Cortex of kidney (tissue), 1 donor: ENCODE data around the gene ERGIC1.

ENCODE experiments used
- DNase-seq: peaks from one replicate; lab custom pipeline; 2025; lab: John Stamatoyannopoulos, UW

The ERGIC1 gene

DNA sequence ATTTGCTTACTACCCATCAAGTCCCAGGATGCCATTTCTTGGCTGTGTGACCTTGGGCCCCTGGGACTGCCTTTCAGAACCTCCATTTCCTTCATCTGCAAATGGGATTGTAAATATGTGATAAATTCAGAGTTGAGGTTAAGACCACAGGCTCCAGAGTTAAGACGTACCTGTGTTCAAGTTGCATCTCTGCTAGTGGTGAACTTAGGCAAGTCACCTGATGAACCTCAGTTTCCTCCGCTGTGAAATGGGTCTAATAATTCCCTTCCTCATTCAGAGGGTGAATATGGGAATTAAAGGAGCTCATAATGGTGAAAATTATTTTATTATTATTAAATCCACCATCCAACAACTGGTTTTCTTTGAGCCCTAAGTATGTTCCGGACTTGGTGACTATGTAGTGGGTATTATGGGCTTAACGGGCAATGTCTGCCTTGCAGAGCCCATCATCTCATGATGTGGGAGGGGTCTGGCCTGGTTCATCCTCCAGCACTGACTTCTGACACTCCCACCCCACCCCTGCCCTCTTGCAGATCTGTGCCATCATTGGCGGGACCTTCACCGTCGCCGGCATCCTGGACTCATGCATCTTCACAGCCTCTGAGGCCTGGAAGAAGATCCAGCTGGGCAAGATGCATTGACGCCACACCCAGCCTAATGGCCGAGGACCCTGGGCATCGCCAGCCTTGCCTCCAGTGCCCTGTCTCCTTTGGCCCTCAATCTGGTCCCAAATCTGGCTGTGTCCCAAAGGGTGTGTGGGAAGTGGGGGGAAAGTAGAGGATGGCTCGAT is 116.3 kb downstream of the ERGIC1 start:
- no peak for DNase-seq

DNA sequence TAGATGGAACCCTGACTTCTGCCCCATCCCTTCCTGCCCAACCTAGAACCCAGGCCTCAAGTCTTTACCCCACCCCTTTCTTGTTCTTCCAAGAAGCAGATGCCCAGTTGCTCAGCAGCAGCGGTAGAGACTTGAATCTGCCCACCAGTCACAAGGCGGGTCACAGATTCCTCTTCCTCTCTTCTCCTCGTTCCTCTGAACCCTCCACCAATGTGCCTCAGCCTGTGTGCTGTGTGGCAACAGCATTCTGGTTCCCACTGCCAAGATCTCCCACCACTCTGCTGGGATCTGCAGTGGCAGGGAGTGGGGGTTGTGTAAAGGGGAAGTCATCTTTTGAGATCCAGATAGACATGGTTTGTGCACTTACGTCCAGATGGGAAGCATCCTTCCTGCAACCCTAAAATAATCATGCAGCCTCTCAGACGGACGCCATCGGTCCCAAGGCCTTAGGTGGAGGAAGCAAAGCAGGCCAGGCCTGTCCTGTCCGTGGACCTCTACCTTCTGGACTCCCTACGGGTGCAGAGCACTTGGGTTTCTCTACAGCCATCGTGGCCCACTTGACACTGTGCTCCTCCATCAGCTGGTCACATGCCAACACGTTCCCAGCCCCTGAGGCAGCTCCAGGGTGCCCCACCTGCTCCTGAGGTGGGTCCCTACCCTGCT is 117.5 kb downstream of the ERGIC1 start:
- no peak for DNase-seq

DNA sequence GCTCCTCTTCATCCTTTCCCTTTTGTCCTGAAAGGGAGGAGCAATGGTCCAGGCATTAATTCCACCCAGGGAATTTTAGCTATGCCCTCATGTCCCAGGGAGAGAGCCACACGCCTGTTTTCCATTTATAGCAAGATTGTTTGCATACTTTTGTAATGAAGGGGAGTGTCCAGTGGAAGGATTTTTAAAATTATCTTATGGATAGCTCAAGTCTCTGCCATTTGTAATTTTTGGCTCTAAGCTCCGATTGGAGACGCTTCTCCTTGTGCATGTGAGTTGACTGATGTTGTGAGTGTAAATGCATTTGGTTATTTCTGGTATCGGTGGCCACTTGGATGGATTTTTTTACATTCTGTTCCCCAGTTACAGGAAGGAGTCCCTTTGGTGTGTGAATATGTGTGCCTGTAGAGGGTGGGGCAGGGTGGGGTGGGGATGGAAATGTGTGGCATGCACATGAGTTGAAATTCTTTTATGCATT is 118.0 kb downstream of the ERGIC1 start:
- DNase-seq = no peak

DNA sequence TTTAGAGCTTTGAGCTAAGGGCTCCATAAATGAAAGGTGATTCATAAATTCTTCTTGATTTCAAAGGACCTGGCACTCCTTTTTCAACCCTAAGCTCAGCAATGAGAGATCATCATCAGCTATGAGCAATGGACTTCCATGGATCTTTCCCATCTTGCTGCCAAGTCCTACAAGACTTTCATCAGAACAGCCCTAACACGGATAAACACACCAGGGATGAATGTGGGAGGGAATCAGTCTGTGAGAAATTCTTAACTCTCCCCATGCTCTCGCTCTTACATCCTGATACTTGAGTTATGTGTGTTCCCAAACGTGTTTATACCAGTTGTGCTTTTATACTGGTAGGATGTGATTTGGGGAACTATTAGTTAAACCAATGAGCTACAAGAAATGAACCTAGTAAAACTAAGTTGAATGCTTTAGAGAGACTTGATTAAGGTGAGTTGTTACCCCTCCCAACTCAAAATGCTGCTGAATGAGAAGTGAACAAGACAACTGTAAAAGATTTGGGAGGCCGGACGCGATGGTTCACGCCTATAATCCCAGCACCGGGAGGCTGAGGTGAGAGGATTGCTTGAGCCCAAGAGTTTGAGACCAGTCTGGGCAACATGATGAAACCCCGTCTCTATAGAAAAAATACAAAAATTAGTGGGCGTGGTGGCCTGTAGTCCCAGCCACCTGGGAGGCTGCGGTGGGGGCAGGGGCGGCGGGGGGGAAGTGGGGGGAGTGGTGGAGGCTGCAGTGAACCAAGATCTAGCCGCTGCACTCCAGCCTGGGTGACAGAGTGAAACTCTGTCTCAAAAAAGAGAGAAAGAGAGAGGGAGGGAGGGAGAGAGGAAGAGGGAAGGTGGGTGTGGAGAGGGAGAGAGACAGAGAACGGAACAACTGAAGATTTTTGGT is 120.0 kb downstream of the ERGIC1 start:
- DNase-seq = no peak

DNA sequence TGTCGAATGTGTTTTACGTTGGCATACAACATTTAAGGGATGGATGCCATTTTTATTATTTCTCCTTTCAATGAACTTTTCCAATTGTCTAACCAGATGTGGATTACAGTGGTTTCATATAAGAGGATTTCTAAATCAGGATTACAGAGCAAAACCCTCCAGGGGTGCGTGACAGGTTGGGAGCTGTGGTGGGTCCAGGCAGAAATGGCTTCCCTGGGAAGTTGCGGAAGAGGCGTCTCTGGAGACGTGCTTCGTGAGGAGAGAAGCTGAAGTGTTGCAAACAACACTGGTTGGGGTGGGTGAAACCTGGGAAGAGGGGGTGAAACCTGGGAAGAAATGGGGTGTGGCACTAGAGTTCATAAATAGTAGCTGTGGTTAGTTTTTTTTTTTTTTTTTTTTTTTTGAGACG is 120.7 kb downstream of the ERGIC1 start:
- DNase-seq = no peak

DNA sequence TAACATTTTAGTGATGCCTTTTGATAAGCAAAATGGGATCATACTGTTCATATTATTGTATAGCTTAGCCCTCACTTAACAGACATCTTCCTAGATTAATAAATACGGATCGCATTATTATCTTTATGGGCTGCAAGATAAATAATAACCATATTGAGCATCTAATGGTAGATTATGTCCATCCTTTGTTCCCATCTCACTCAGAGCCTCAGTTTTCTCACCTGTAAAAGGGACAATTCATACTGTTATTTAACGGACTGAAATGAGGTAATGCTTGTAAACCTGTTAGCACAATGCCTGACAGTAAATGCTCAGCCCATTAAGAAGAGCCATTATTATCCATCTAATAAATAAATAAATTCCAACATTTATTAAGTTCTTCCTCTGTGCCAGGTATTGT is 122.2 kb downstream of the ERGIC1 start:
- no peak for DNase-seq

DNA sequence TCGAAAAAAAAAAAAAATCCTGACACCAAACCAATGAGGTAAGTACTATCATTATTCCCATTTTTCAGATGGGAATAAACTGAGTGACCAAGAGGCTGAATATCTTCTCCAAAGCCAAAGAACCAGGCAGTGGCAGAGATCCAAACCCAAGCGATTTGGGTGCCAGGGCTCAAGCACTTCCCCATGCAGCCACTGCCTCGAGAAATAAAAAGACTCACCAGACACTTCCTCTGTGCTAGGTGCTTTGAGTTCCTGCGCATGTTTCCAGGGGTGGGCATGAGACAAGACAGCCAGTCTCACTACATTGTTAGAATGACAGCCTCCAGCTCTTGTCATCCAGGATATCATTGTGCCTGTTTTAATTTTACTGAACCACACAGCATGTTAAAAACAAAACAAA is 122.9 kb downstream of the ERGIC1 start:
- DNase-seq = no peak

DNA sequence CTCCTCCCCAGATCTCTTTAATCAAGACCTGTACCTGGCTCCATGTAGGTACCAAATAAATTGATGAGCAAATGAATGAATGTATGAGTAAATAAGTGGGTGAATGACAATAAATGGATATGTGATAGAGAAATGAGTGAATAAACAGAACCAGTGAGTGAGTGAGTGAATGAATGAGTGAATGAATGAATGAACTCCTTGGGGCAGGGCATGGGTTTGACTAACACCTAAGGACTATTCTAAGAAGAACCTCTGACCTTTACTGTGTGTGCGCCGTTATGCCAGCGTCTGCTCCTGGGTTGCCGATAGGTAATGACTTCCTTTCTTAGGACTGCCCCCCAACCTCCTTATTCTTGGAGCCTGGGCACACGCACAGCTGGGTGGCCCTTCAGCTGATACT is 123.4 kb downstream of the ERGIC1 start:
- DNase-seq = no peak

DNA sequence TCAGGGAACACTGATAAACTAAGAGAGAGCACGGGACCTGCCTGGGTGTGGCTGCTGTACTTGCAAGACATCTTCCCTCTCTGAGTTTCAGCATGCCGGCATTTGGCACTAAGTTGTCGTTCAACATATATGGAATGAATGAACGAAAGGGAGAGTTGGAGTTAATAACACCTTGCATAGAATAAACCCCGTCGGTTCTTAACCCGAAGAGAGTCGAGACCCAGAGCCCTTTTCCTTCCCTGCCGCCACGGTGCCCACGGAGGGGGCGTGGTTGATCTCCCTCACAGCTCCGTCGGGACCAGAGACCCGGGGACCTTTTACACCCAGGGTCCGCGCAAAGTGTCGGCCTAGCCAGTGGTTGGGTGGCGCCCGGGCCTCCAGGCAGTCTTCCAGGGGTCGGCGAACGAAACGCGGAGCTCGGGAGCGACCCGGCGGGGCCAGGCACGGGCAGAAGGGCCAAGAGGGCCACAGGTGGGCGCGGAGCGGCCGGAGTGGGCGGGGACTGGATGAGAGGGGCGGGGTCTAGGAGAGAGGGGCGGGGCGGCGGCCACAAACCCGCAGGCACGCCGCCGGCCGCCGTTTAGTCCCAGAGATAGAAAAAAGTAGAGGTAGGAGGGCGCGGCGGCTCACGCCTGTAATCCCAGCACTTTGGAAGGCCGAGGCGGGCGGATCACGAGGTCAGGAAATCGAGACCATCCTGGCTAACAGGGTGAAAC is 124.4 kb downstream of the ERGIC1 start:
- DNase-seq = no peak

DNA sequence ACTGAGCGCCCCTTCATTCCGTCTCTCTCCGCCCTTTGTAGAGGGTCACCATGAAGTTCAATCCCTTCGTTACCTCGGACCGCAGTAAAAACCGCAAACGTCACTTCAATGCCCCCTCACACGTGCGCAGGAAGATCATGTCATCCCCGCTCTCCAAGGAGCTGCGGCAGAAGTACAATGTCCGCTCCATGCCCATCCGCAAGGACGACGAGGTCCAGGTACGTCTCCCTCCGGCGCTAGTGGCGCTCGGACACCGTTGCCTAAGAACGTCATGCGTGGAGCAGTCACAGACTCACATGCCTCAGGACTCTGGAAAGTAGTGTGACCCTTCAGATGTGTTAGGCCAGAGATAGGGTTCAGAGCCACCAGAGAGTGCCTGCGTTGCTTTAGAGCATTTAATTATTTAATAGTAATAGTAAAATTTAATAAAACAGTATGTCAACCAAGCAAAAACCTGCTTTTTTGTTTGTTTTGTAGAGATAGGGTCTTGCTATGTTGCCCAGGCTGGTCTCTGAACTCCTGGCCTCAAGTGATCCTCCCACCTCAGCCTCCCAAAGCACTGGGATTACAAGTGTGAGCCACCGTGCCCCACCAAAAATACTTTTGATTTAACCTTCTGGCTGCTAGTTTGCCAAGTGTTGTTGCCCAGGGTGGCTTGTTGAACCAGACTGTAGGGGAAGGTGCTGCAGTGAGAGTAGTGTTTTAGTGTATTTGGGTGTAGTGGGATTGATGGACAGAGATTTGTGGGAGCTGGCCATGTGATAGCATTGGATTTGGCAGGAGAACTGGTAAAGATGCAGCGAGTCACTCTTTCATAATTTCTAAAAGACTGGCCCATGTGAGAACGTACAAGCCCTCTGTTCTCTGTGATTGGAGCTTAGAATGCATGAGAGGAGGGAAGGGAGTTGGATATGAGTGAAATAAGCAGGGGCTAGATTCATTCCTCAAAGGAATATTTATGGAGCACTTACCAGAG is 126.1 kb downstream of the ERGIC1 start:
- no peak for DNase-seq

DNA sequence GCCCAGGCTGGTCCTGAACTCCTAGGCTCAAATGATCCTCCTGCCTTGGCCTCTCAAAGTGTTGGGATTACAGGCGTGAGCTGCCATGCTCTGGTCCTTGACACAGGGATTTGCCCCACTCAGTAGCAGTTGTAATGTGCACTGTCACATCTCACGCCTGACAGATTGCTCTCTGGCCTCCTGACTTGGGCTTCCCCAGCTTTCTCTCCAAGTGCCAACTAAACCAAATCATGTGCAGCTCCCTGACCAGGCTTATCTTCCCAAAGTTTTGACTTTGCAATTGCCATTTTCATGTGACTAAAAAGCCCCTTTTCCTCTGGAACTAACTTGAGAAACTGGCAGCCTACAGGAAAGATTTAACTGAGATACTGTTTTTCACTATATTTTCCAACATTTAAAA is 135.9 kb downstream of the ERGIC1 start:
- DNase-seq = no peak

DNA sequence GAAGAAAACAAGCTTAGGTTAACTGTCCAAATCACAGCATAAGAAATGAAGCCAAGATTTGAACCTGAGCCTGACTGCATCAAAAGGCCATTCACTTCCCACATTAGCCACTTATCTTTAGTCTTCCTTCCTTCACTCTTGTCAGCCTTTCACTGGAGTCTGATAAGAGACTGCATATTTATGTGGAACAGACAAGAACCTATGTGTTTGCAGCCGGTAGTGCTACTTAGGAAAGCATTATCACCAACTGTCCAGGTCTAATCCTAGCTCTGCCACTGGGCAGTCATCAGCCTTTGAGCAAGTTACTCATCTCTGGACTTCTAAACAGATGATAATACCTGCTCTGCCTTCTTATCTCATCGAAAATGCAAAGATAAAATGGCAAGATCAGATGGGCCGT is 137.4 kb downstream of the ERGIC1 start:
- DNase-seq = no peak

DNA sequence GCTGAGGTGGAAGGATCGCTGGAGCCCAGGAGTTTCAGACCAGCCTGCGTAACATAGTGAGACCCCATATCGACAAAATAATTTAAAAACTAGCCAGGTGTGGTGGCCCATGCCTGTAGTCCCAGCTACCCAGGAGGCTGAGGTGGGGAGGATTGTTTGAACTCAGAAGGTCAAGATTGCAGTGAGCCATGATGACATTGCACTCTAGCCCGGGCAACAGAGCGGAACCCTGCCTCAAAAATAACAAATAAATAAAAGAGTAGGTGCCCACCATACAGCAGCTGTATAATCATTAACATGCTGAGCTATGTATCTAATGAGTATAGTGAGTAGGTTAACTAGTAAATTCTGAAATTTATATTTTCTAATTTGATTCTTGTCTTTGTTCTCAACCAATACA is 138.5 kb downstream of the ERGIC1 start:
- no peak for DNase-seq

DNA sequence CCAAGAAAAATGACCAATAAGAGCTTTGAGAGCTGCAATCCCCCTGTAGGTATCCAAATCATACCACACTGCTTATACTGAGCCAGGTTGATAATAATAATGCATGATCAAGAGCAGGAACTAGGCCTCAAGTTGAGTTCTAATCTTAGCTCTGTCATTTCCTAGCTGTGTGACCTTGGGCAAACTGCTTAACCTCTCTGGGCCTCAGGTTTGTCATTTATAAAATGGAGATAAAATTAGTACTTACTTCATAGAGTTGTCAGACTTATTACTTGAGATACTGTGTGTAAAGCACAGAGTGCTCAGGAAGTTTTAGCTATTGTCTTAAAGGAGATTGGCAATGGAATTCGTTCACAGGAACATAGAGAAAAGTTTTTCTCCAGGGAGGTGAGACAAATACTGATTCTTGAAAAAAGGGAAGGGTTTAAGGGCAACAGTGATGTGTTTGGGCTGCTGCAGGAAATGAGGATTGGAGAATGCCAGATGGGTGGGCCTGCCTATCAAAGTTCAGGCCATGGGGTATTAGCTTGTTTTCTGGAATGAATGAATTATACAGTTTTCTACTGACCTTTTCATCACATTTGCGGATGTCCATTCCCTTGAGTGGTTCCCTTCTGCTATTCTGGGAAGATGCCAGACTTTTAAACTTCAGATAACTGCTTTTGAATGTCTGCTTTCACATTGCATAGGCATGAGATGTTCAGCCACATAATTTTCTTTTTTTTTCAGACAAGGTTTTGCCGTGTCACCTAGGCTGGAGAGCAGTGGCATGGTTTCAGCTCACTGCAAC is 139.3 kb downstream of the ERGIC1 start:
- no peak for DNase-seq

DNA sequence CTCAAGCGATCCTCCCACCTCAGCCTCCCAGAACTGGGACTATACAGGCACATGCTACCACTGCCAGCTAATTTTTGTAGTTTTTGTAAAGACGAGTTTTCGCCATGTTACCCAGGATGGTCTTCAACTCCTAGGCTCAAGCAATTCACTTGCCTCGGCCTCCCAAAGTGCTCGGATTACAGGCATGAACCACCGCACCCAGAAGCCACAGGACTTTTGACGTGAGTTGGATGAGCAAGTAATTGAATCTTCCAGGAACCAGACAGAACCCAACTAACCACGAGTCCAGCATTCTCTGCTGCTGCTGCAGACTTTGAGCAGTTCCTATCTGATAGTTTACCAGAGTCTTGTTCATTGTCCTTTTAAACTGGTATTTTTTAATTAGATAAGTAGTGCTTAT is 139.9 kb downstream of the ERGIC1 start:
- DNase-seq = no peak

DNA sequence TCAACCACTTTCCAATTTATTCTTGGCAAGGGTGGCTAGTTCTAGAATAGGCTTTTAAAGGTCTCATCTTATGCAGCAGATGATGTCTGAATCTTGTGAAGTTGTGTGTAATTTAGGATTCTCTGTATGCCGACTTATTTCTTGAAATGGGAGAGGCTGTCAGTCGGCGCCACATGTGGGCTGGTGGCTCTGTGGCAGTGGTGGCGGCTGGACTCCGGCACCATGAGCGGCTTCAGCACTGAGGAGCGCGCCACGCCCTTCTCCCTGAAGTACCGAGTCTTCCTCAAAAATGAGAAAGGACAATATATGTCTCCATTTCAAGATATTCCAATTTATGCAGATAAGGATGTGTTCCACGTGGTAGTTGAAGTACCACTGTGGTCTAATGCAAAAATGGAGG is 141.2 kb downstream of the ERGIC1 start:
- DNase-seq = no peak

DNA sequence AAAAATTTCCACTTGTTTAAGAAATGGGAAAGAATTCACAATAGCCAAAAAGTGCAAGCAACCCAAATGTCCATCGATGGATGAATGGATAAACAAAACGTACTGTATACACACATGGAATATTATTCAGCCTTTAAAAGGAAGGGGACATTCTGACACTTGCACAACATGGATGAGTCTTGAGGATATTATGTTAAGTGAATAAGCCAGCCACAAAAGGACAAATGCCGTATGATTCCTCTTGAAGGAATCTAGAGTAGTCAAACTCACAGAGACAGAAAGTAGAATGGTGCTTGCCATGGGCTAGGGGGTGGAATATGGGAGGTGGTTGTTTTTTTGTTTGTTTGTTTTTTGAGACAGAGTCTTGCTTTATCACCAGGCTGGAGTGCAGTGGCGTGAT is 145.7 kb downstream of the ERGIC1 start:
- DNase-seq = no peak

DNA sequence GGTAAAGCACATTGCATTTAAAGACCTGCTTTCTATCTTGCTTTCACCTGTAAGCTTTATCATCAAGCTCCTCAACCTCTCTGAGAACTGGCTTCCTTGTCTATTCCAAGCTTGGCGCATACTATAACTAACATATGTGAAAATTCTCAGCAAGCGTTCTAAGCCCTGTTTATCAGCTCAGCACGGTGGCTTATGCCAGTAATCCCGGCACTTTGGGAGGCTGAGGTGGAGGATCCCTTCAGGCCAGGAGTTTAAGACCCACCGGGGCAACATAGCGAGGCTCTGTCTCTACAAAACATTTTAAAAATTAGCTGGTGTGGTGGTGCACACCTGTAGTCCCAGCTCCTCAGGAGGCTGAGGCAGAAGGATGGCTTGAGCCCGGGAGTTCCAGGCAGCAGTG is 147.9 kb downstream of the ERGIC1 start:
- DNase-seq = no peak

DNA sequence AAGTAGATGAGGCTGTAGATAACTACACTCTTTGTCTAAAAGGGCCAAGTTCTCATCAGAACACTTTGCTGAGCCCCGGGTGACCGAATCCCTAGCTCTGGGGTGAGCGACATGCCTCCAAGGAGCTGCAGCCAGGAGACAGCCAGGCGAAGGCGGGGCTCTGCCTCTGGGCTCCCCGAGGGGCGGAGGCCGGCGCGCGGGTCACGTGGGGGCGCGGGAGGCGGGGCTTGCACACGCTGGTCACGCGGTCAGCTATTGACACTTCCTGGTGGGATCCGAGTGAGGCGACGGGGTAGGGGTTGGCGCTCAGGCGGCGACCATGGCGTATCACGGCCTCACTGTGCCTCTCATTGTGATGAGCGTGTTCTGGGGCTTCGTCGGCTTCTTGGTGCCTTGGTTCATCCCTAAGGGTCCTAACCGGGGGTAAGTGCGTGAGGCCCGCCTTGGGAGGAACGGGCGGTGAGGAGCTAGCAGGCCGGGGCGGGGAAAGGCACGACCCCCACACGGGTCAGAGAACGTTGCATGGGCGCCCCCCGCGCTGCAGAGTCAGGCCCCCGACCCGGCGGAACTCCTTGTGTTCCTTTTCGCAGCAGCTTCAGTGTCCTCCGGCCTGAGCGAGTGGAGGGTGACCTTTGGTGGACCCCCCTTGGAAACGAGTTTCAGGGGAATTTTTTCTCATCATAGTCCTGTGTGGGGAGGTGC is 149.6 kb downstream of the ERGIC1 start, which contains the start of gene ATP6V0E1:
Gene ATP6V0E1 (plus strand): TSS at position 230 of the 702 bp plus-strand sequence. CDS start 90 bp downstream, at position 320.
- peak; percentile 86 for DNase-seq
